Esophagus muscularis mucosa (tissue), 4 donors: Measurements from ENCODE around the gene PDPN.
A peak's percentile ranks its signal among the peaks of the same experiment; 100 is the strongest.

Experiments used
- CTCF ChIP-seq, 3 experiments: fragments of 200-600 bp in 2 of 3; fragments of 450-650 bp in 1 of 3; sonication (generic) in 2 of 3; IDR thresholded peaks; one replicate each; pipeline ENCODE4 v1.5.1; 2017 to 2019; ENCODE audit warnings: antibody characterized with exemption in 3 of 3, mild to moderate bottlenecking in 2 of 3, moderate library complexity in 1 of 3
- EP300 ChIP-seq: sonication (generic); formaldehyde crosslinking; IDR thresholded peaks from one replicate; pipeline ENCODE4 v1.6.1; 2017; ENCODE audit warnings: antibody characterized with exemption
- POLR2AphosphoS5 ChIP-seq, 2 donors: sonication (generic); formaldehyde crosslinking; IDR thresholded peaks; one replicate each; pipeline ENCODE4 v1.6.1; 2017; ENCODE audit warnings: antibody characterized with exemption in 2 of 2

- TF ChIP-seq CTCF (IDR thresholded peaks at IDR 0.05): no peak
- TF ChIP-seq EP300: no peak
- TF ChIP-seq POLR2AphosphoS5 (IDR thresholded peaks at IDR 0.05): peak; percentile 53 to 59
These were observed 10.0 kb downstream of the PDPN start for GRCh38 chr1:13593511-13594131.
